CD4-positive, CD25-positive, alpha-beta regulatory T cell (primary cell): Measurements from ENCODE around the gene CDK5RAP2. TPM values are rescaled to one million over a fixed set of nuclear protein-coding genes. Genes with fewer than 3 reads are reported as not detected.

Source experiments
- ATAC-seq, 2 donors: fragments of 150-1000 bp; cut with Tn5 transposase; one replicate each; pipeline ENCODE4 v1.10.0; 2021; ENCODE audit warnings: low read depth in 2 of 2, moderate number of reproducible peaks in 2 of 2, moderate library complexity in 1 of 2
- DNase-seq, 3 donors: peaks; one replicate each; pipeline versions ENCODE4 v3.0.0 to v3.0.0-alpha.2; 2012 to 2022; ENCODE audit warnings: mixed read lengths in 1 of 3
- H3K27ac ChIP-seq: one replicate; pipeline ENCODE4 v1.7.0; 2013; ENCODE audit warnings: mild to moderate bottlenecking, low read length; ENCODE audit not compliant: insufficient read depth, poor library complexity, severe bottlenecking
- H3K27me3 ChIP-seq: one replicate; pipeline ENCODE4 v1.7.0; 2013; ENCODE audit warnings: low read length; ENCODE audit not compliant: control insufficient read depth, insufficient read depth
- H3K36me3 ChIP-seq: one replicate; pipeline ENCODE4 v1.7.0; 2013; ENCODE audit warnings: mild to moderate bottlenecking, low read length, moderate library complexity; ENCODE audit not compliant: control insufficient read depth, insufficient read depth
- H3K4me1 ChIP-seq: 2 replicates; pipeline ENCODE4 v1.7.0; 2013; ENCODE audit warnings: mild to moderate bottlenecking, low read length; ENCODE audit not compliant: insufficient read depth, control insufficient read depth, poor library complexity, severe bottlenecking
- H3K4me3 ChIP-seq: one replicate; pipeline ENCODE4 v1.7.0; 2013; ENCODE audit warnings: low read depth, mild to moderate bottlenecking, low read length, moderate library complexity
- H3K9me3 ChIP-seq, 2 experiments: 1 replicate in 1 of 2; 2 replicates in 1 of 2; pipeline ENCODE4 v1.7.0; 2013; ENCODE audit warnings: low read length in 2 of 2, mild to moderate bottlenecking in 1 of 2, moderate library complexity in 1 of 2; ENCODE audit not compliant: control insufficient read depth in 2 of 2
- H3K27ac Mint-ChIP-seq, 3 donors: one replicate each; pipeline ENCODE4 v1.8.0; 2020 to 2022; ENCODE audit warnings: mild to moderate bottlenecking in 3 of 3, mixed read lengths in 3 of 3, moderate library complexity in 2 of 3
- H3K27me3 Mint-ChIP-seq: one replicate; pipeline ENCODE4 v1.8.0; 2022; ENCODE audit warnings: mild to moderate bottlenecking, mixed read lengths
- H3K36me3 Mint-ChIP-seq: one replicate; pipeline ENCODE4 v1.8.0; 2020; ENCODE audit warnings: mixed read lengths
- H3K4me1 Mint-ChIP-seq, 4 donors: one replicate each; pipeline ENCODE4 v1.8.0; 2020 to 2022; ENCODE audit warnings: mixed read lengths in 4 of 4, mild to moderate bottlenecking in 1 of 4
- H3K4me3 Mint-ChIP-seq, 4 donors: one replicate each; pipeline ENCODE4 v1.8.0; 2020 to 2022; ENCODE audit warnings: mild to moderate bottlenecking in 4 of 4, mixed read lengths in 4 of 4, moderate library complexity in 3 of 4
- H3K9me3 Mint-ChIP-seq, 7 donors: one replicate each; pipeline ENCODE4 v1.8.0; 2020 to 2022; ENCODE audit warnings: mixed read lengths in 7 of 7, mild to moderate bottlenecking in 3 of 7, moderate library complexity in 2 of 7
- polyA plus RNA-seq, 4 donors: library from polyadenylated mRNA; unstranded; fragments of 300-500 nt; fragmentation: Illumina TruSeq; gene quantifications; one replicate each; pipeline ENCODE4 v1.2.3, GENCODE V29; 2021
- total RNA-seq: library from RNA; stranded (reverse); gene quantifications from one replicate; pipeline ENCODE4 v1.2.3, GENCODE V29; 2022

CDK5RAP2 gene
- total and polyA plus RNA-seq, 5 donors from 2014 or later: 14.6 to 64.5 (median 16.9) TPM

GRCh38 chr9:120477534-120478001 lies 102.4 kb downstream of the CDK5RAP2 start:
- Mint-ChIP-seq H3K4me1 (peaks cover 6 to 17% (median 10%) of the 10 kb centered on the region in 4 donors), H3K4me3 (no peak overlapping the region), H3K9me3 (no peaks in the 10 kb centered on the region), H3K36me3 (peaks cover 49% of the 10 kb centered on the region), H3K27ac (peak overlapping the region in 2 of 3 donors; percentile 54 to 69), H3K27me3 (no peaks in the 10 kb centered on the region)
- Histone ChIP-seq H3K4me3 (no peak overlapping the region), H3K36me3 (peaks cover 65% of the 10 kb centered on the region), H3K9me3 (no peaks in the 10 kb centered on the region), H3K27me3 (no peaks in the 10 kb centered on the region), H3K27ac (no peak overlapping the region), H3K4me1 (no peaks in the 10 kb centered on the region)
- ATAC-seq: peak in 1 of 2 donors; percentile 37
- DNase-seq: peak in 2 of 3 donors; percentile 13 to 33

GRCh38 chr9:120475341-120475740 lies 104.6 kb downstream of the CDK5RAP2 start:
- H3K4me1 ChIP-seq: no peaks in the 10 kb centered on the region
- no peaks in the 10 kb centered on the region for H3K27me3 ChIP-seq
- H3K4me3 ChIP-seq: no peak overlapping the region
- no peak overlapping the region for H3K27ac ChIP-seq
- no peaks in the 10 kb centered on the region for H3K9me3 ChIP-seq
- H3K27me3 Mint-ChIP-seq: no peaks in the 10 kb centered on the region
- no peaks in the 10 kb centered on the region for H3K9me3 Mint-ChIP-seq
- H3K36me3 ChIP-seq: peaks cover 74% of the 10 kb centered on the region
- DNase-seq (no peak), ATAC-seq (no peak)
- peak overlapping the region in 2 of 3 donors; percentile 46 to 84 for H3K27ac Mint-ChIP-seq
- H3K4me3 Mint-ChIP-seq: no peak overlapping the region
- H3K4me1 Mint-ChIP-seq: peaks cover 4 to 22% (median 11%) of the 10 kb centered on the region in 4 donors
- H3K36me3 Mint-ChIP-seq: peaks cover 66% of the 10 kb centered on the region

GRCh38 chr9:120474591-120475243 lies 105.2 kb downstream of the CDK5RAP2 start:
- no peaks in the 10 kb centered on the region for H3K4me1 ChIP-seq
- Mint-ChIP-seq H3K36me3 (peaks cover 69% of the 10 kb centered on the region), H3K27me3 (no peaks in the 10 kb centered on the region), H3K9me3 (no peaks in the 10 kb centered on the region), H3K4me1 (peaks cover 4 to 21% (median 11%) of the 10 kb centered on the region in 4 donors), H3K27ac (peak overlapping the region in 2 of 3 donors; percentile 21 to 32), H3K4me3 (no peak overlapping the region)
- H3K36me3 ChIP-seq: peaks cover 76% of the 10 kb centered on the region
- H3K27me3 ChIP-seq: no peaks in the 10 kb centered on the region
- no peaks in the 10 kb centered on the region for H3K9me3 ChIP-seq
- no peak overlapping the region for H3K4me3 ChIP-seq
- ATAC-seq (no peak), DNase-seq (no peak)
- no peak overlapping the region for H3K27ac ChIP-seq

- Histone ChIP-seq H3K9me3 (no peaks in the 10 kb centered on the region), H3K4me1 (no peaks in the 10 kb centered on the region), H3K4me3 (no peak overlapping the region), H3K27me3 (no peaks in the 10 kb centered on the region), H3K36me3 (peaks cover 79% of the 10 kb centered on the region), H3K27ac (no peak overlapping the region)
- H3K9me3 Mint-ChIP-seq: no peaks in the 10 kb centered on the region
- peaks cover 4 to 14% (median 11%) of the 10 kb centered on the region in 4 donors for H3K4me1 Mint-ChIP-seq
- H3K4me3 Mint-ChIP-seq: no peak overlapping the region
- peaks cover 76% of the 10 kb centered on the region for H3K36me3 Mint-ChIP-seq
- H3K27me3 Mint-ChIP-seq: no peaks in the 10 kb centered on the region
- ATAC-seq (no peak), DNase-seq (no peak)
- H3K27ac Mint-ChIP-seq: peak overlapping the region in 1 of 3 donors; percentile 9
Measured at GRCh38 chr9:120473608-120474007, 106.4 kb downstream of the CDK5RAP2 start.

- H3K9me3 ChIP-seq: no peaks in the 10 kb centered on the region
- DNase-seq: no peak
- H3K36me3 Mint-ChIP-seq: peaks cover 56% of the 10 kb centered on the region
- H3K27ac ChIP-seq: no peak overlapping the region
- H3K27me3 Mint-ChIP-seq: no peaks in the 10 kb centered on the region
- H3K27me3 ChIP-seq: no peaks in the 10 kb centered on the region
- peaks cover 0 to 2% (median 0%) of the 10 kb centered on the region in 7 donors for H3K9me3 Mint-ChIP-seq
- peaks cover 62% of the 10 kb centered on the region for H3K36me3 ChIP-seq
- H3K27ac Mint-ChIP-seq: peak overlapping the region in 2 of 3 donors; percentile 24 to 63
- ATAC-seq: no peak
- no peak overlapping the region for H3K4me3 Mint-ChIP-seq
- peaks cover 0 to 5% (median 1%) of the 10 kb centered on the region in 4 donors for H3K4me1 Mint-ChIP-seq
- no peak overlapping the region for H3K4me3 ChIP-seq
- no peaks in the 10 kb centered on the region for H3K4me1 ChIP-seq
Measured at GRCh38 chr9:120465685-120466407, 114.1 kb downstream of the CDK5RAP2 start.

- peaks cover 56% of the 10 kb centered on the region for H3K36me3 Mint-ChIP-seq
Measured at GRCh38 chr9:120464887-120465421, 115.0 kb downstream of the CDK5RAP2 start.

DNA sequence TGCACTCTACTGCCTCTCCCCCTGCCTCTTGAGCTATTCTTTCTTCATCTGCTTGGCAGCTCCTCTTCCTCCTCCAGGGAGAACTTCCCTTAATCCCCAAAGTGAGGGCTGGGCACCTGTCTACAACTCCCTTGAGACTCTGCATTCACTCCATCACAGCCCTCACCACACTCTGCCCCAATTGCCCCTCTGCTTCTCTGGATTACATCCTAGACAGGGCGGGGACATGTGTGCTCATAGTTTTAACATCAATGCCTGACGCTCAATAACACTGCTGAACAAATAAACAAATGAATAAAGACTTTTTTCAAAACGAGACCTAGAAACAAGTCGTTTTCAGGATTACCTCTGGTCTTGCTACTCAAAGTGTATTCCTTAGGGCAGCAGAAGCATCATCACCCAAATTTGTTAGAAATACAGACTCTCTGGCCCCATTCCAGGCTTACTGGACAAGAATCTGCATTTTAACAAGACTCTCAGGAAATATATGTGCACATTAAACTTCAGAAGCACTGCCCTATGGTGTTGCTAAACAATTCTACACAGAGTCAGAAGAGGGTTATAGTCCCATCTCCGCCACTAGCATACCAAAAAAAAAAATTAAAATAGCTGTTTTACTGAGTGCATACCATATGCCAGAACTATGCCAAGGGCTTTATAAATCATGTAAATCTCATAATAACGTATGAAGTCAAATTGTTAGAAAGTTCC lies 115.6 kb downstream of the CDK5RAP2 start:
- H3K9me3 Mint-ChIP-seq: peaks cover 0 to 2% (median 0%) of the 10 kb centered on the region in 7 donors
- Histone ChIP-seq H3K4me1 (no peaks in the 10 kb centered on the region), H3K36me3 (peaks cover 62% of the 10 kb centered on the region), H3K9me3 (no peaks in the 10 kb centered on the region), H3K4me3 (no peak overlapping the region), H3K27ac (no peak overlapping the region), H3K27me3 (no peaks in the 10 kb centered on the region)
- no peaks in the 10 kb centered on the region for H3K27me3 Mint-ChIP-seq
- no peak for ATAC-seq
- H3K4me3 Mint-ChIP-seq: no peak overlapping the region
- no peak for DNase-seq
- H3K36me3 Mint-ChIP-seq: peaks cover 58% of the 10 kb centered on the region
- peak overlapping the region in 1 of 3 donors; percentile 47 for H3K27ac Mint-ChIP-seq
- H3K4me1 Mint-ChIP-seq: peaks cover 0 to 5% (median 1%) of the 10 kb centered on the region in 4 donors

More at GRCh38 chr9:120464887-120465421, 115.0 kb downstream of the CDK5RAP2 start:
- DNase-seq: no peak
- Mint-ChIP-seq H3K27me3 (no peaks in the 10 kb centered on the region), H3K4me3 (no peak overlapping the region), H3K9me3 (peaks cover 0 to 2% (median 0%) of the 10 kb centered on the region in 7 donors), H3K4me1 (peaks cover 0 to 5% (median 1%) of the 10 kb centered on the region in 4 donors), H3K27ac (no peak overlapping the region)
- no peak overlapping the region for H3K4me3 ChIP-seq
- ATAC-seq: no peak
- H3K4me1 ChIP-seq: no peaks in the 10 kb centered on the region
- H3K9me3 ChIP-seq: no peaks in the 10 kb centered on the region
- H3K27ac ChIP-seq: no peak overlapping the region
- no peaks in the 10 kb centered on the region for H3K27me3 ChIP-seq
- peaks cover 64% of the 10 kb centered on the region for H3K36me3 ChIP-seq
